Esophagus muscularis mucosa (tissue), 4 donors: Measurements from ENCODE around the gene CFAP206. TPM values are rescaled to one million over a fixed set of nuclear protein-coding genes. Genes with fewer than 3 reads are reported as not detected.

Source experiments
- DNase-seq: peaks from one replicate; pipeline ENCODE4 v3.0.0-alpha.2; 2017; ENCODE audit errors: extremely low spot score
- H3K27ac ChIP-seq, 4 donors: fragments of 200-600 bp; sonication (generic); replicated peaks in 1 of 4; 1 replicate in 3 of 4; 2 replicates in 1 of 4; pipeline ENCODE4 v1.5.1; 2016 to 2019; ENCODE audit warnings: mild to moderate bottlenecking in 1 of 4
- H3K27me3 ChIP-seq, 4 donors: fragments of 200-600 bp; sonication (generic); one replicate each; pipeline versions ENCODE4 v1.5.1 to v1.6.0; 2016 to 2019
- H3K36me3 ChIP-seq, 4 donors: fragments of 200-600 bp; sonication (generic); one replicate each; pipeline ENCODE4 v1.5.1; 2016 to 2019
- H3K4me1 ChIP-seq, 4 donors: fragments of 200-600 bp; sonication (generic); one replicate each; pipeline ENCODE4 v1.5.1; 2016 to 2019
- H3K4me3 ChIP-seq, 4 donors: fragments of 200-600 bp; sonication (generic); 1 replicate in 2 of 4; 2 replicates in 2 of 4; pipeline ENCODE4 v1.5.1; 2016 to 2019; ENCODE audit warnings: mild to moderate bottlenecking in 4 of 4, moderate library complexity in 1 of 4
- H3K9me3 ChIP-seq, 4 donors: fragments of 200-600 bp; sonication (generic); 1 replicate in 3 of 4; 2 replicates in 1 of 4; pipeline ENCODE4 v1.5.1; 2016 to 2019
- CTCF ChIP-seq, 3 experiments: fragments of 200-600 bp in 2 of 3; fragments of 450-650 bp in 1 of 3; sonication (generic) in 2 of 3; IDR thresholded peaks; one replicate each; pipeline ENCODE4 v1.5.1; 2017 to 2019; ENCODE audit warnings: antibody characterized with exemption in 3 of 3, mild to moderate bottlenecking in 2 of 3, moderate library complexity in 1 of 3
- EP300 ChIP-seq: sonication (generic); formaldehyde crosslinking; IDR thresholded peaks from one replicate; pipeline ENCODE4 v1.6.1; 2017; ENCODE audit warnings: antibody characterized with exemption
- POLR2A ChIP-seq: fragments of 450-650 bp; IDR thresholded peaks from one replicate; pipeline ENCODE4 v1.6.1; 2017; ENCODE audit warnings: antibody characterized with exemption, moderate library complexity, mild to moderate bottlenecking, low read depth
- POLR2AphosphoS5 ChIP-seq, 2 donors: sonication (generic); formaldehyde crosslinking; IDR thresholded peaks; one replicate each; pipeline ENCODE4 v1.6.1; 2017; ENCODE audit warnings: antibody characterized with exemption in 2 of 2
- WGBS: methylation state at CpG from one replicate; pipeline ENCODE4 v1.1.5; 2018; 5-methylcytosine and 5-hydroxymethylcytosine counted together
- intact Hi-C: fragments of 100-400 bp; cut with DNase I; formaldehyde crosslinking; loops from one replicate; pipeline ENCODE4 v1.15.1; 2023
- total RNA-seq, 4 donors: library from RNA; depleted of rRNA; stranded (reverse); fragments of >200 nt; gene quantifications; one replicate each; pipeline versions ENCODE4 v1.1.0 to v1.2.1, GENCODE V29; 2016

The CFAP206 gene
- total RNA-seq, 4 donors from 2014 or later = 0.23 to 0.26 TPM; not detected in 2

- H3K36me3 ChIP-seq = no peaks in the 10 kb centered on the region
- TF ChIP-seq POLR2AphosphoS5 (IDR thresholded peaks at IDR 0.05) = no peak
- no peak for TF ChIP-seq POLR2A
- TF ChIP-seq EP300 = no peak
- no peak for TF ChIP-seq CTCF (IDR thresholded peaks at IDR 0.05)
- H3K4me3 ChIP-seq = no peak overlapping the region
- no peaks in the 10 kb centered on the region for H3K27me3 ChIP-seq
- no peak overlapping the region for H3K27ac ChIP-seq
- 86% methylated on average over 2 of the region's 2 CpGs for WGBS
- H3K9me3 ChIP-seq = no peaks in the 10 kb centered on the region
- DNase-seq = no peak
- intact Hi-C loops = no loop called here
- no peaks in the 10 kb centered on the region for H3K4me1 ChIP-seq
Observed at GRCh38 chr6:87419266-87419665, 11.5 kb downstream of the CFAP206 start.

- 95% methylated on average over 5 of the region's 5 CpGs for WGBS
- TF ChIP-seq POLR2AphosphoS5 (IDR thresholded peaks at IDR 0.05) = no peak
- no peak for TF ChIP-seq CTCF (IDR thresholded peaks at IDR 0.05)
- TF ChIP-seq EP300 = no peak
- no peak for TF ChIP-seq POLR2A
- Histone ChIP-seq H3K4me1 (no peaks in the 10 kb centered on the region), H3K9me3 (no peaks in the 10 kb centered on the region), H3K27ac (no peak overlapping the region), H3K4me3 (no peak overlapping the region), H3K36me3 (no peaks in the 10 kb centered on the region), H3K27me3 (no peaks in the 10 kb centered on the region)
- DNase-seq = no peak
- intact Hi-C loops = no loop called here
Observed at GRCh38 chr6:87420360-87420759, 12.6 kb downstream of the CFAP206 start.

GRCh38 chr6:87421576-87421975, 13.8 kb downstream of the CFAP206 start:
- no peaks in the 10 kb centered on the region for H3K9me3 ChIP-seq
- no peaks in the 10 kb centered on the region for H3K36me3 ChIP-seq
- no peak overlapping the region for H3K27ac ChIP-seq
- no peak overlapping the region for H3K4me3 ChIP-seq
- H3K4me1 ChIP-seq = no peaks in the 10 kb centered on the region
- intact Hi-C loops = no loop called here
- TF ChIP-seq EP300 (no peak), CTCF (IDR thresholded peaks at IDR 0.05) (no peak), POLR2A (no peak), POLR2AphosphoS5 (IDR thresholded peaks at IDR 0.05) (no peak)
- H3K27me3 ChIP-seq = no peaks in the 10 kb centered on the region
- 37% methylated on average over 2 of the region's 2 CpGs for WGBS
- DNase-seq = no peak

GRCh38 chr6:87426789-87427188, 19.0 kb downstream of the CFAP206 start:
- Histone ChIP-seq H3K27me3 (no peaks in the 10 kb centered on the region), H3K9me3 (no peaks in the 10 kb centered on the region), H3K4me1 (no peaks in the 10 kb centered on the region), H3K27ac (no peak overlapping the region), H3K36me3 (no peaks in the 10 kb centered on the region), H3K4me3 (no peak overlapping the region)
- intact Hi-C loops = no loop called here
- 94% methylated on average over 4 of the region's 4 CpGs for WGBS
- DNase-seq = no peak
- TF ChIP-seq EP300 (no peak), POLR2A (no peak), POLR2AphosphoS5 (IDR thresholded peaks at IDR 0.05) (no peak), CTCF (IDR thresholded peaks at IDR 0.05) (no peak)

- no peaks in the 10 kb centered on the region for H3K9me3 ChIP-seq
- intact Hi-C loops = no loop called here
- 64% methylated on average over 3 of the region's 3 CpGs for WGBS
- no peaks in the 10 kb centered on the region for H3K27me3 ChIP-seq
- TF ChIP-seq POLR2AphosphoS5 (IDR thresholded peaks at IDR 0.05) (no peak), POLR2A (no peak), CTCF (IDR thresholded peaks at IDR 0.05) (no peak), EP300 (no peak)
- no peak overlapping the region for H3K27ac ChIP-seq
- H3K4me3 ChIP-seq = no peak overlapping the region
- no peaks in the 10 kb centered on the region for H3K4me1 ChIP-seq
- DNase-seq = no peak
- H3K36me3 ChIP-seq = no peaks in the 10 kb centered on the region
Observed at GRCh38 chr6:87430499-87430898, 22.7 kb downstream of the CFAP206 start.
